LHCN-M2 (cell line): Measurements from ENCODE around the gene AATK. TPM values are rescaled to one million over a fixed set of nuclear protein-coding genes. Genes with fewer than 3 reads are reported as not detected.

Experiments
- DNase-seq: peaks from one replicate; pipeline ENCODE4 v3.0.0-alpha.2; 2012; ENCODE audit warnings: low read depth
- total RNA-seq: library from RNA; depleted of rRNA; stranded (reverse); fragments of >200 nt; gene quantifications from 2 replicates; pipeline ENCODE4 v1.2.3, GENCODE V29; 2014

AATK gene
- total RNA-seq, 1 experiment from 2014 or later: 0.23 TPM

GRCh38 chr17:81129289-81129688, 36.7 kb downstream of the AATK start:
- no peak for DNase-seq

- no peak for DNase-seq
These were observed 37.2 kb downstream of the AATK start for GRCh38 chr17:81128774-81129173.

DNA sequence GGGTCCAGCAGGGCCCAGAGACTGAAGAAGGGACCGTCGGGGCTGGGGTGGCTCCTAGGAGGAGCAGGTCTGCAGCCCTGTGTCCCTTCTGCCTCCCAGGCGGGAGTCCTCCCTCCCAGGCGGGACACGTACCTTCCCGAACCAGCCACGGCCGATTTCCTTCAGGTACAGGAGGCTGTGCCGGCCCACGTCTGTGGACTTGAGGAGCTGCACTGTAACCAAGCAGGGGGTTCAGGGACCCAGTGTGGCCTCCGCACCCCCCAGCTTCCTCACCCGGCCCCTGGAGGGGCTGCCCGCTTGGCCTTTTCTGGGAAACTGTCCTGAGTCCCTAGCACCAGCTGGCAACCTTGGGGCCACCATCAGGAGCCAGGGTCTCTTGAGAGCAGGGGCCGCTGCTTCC, 37.7 kb downstream of the AATK start:
- no peak for DNase-seq

GRCh38 chr17:81127526-81128177, 38.4 kb downstream of the AATK start:
- no peak for DNase-seq

DNA sequence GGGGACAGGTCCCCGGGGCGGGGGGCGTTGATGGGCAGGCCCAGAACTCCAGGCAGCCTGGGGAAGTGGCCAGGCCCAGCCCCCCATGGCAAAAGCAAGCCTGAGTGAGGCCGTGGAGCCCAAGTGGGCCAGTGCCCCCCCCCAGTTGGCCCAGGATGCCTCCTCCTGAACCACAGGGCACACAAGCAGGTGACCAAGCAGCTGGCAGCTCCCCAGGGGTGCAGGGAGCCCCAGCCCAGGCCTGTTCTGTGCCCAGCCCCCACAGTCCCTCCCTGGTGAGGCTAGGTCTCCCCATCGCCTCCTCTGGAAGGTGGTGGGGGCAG, 38.9 kb downstream of the AATK start:
- no peak for DNase-seq

- no peak for DNase-seq
These were observed 39.5 kb downstream of the AATK start for GRCh38 chr17:81126281-81127132.

- peak; percentile 83 for DNase-seq
These were observed 40.4 kb downstream of the AATK start for GRCh38 chr17:81125573-81126081.

- DNase-seq: no peak
These were observed 41.6 kb downstream of the AATK start for GRCh38 chr17:81124377-81124776.

DNA sequence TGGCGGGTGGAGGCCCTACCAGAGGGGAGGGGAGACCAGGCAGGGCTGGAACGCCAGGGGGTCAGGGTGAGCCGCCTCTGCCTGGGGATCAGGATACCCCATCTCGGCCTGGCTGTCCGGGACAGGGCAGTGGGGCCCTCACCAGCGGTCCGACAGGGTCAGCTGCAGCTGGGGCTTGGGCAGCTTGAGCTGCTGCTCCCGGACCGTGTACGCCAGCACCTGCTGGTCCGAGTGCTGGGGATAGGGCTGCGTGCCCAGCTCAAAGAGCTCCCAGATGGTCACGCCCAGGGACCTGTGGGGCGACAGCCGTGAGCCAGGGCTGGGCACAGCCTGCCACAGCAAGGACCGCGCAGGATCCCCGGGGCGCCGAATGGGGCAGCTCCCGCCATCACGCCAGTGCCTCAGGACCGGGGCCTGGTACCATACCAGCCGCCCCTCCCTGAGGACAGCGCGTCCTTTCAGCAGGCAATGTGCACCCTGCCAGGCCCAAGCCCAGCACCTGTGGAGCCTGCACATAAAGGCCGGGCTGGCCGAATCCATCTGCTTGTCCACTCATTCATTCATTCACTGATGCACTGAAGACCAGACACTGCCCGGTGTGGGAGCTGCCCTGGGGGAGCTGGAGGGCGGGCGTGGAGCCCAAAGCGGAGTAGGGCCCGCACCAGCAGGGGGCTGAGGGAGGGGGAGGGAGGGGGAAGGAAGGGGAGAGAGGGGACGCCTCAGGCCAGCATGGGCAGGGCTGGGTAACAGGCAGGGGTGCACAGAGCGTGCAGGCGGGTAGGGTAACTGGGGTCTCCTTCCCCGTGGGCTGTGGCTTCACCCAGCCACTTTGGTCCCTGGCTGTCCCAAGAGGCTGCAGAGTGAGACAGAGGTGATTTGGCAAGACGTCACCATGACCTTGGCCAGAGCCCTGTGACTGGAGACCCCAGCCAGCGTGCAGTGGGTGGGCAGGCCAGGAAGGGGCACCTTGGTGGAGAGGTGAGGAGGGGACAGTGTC, 42.7 kb downstream of the AATK start:
- DNase-seq: no peak

DNA sequence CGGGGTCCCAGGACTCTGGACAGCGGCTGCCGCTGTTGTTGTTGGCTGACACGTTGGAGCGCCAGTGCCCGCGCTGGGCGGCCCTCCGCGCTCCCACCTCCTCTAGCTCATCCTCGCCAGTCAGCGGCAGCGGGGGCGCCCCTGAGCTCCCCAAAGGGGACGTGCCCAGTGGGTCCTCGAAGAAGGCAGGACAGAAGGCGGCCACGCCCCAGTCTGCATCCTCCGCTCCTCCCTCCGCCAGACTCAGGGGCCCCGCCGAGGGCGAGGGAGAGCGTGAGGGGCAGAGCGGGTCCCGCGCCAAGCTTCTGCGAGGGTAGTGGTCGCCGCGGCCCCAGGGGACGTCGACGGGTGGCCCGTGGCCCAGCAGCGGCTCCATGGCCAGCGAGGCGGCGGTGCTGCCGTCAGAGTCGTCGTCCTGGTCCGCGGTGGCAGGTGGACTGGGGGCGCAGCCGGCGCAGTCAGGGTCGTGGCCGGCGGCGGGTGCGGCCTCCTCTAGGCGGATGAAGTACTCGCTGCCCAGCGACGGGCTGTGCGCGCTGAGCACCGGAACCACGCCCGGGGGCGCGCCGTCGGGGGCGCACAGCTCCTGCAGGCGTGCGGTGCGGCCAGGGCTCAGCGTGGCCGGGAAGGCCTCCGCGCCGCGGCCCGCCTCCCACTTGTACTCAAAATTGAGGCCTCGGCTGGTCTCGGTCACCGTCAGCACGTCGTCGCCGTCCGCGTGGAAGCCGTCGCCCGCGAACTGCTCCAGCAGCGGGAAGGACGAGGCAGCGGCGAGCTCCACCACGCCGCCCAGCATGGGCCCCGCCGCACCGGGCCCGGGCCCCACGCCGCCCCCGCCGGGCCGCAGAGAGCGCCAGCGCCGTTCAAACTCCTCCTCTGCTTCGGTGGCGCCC, 43.9 kb downstream of the AATK start:
- DNase-seq: no peak

DNA sequence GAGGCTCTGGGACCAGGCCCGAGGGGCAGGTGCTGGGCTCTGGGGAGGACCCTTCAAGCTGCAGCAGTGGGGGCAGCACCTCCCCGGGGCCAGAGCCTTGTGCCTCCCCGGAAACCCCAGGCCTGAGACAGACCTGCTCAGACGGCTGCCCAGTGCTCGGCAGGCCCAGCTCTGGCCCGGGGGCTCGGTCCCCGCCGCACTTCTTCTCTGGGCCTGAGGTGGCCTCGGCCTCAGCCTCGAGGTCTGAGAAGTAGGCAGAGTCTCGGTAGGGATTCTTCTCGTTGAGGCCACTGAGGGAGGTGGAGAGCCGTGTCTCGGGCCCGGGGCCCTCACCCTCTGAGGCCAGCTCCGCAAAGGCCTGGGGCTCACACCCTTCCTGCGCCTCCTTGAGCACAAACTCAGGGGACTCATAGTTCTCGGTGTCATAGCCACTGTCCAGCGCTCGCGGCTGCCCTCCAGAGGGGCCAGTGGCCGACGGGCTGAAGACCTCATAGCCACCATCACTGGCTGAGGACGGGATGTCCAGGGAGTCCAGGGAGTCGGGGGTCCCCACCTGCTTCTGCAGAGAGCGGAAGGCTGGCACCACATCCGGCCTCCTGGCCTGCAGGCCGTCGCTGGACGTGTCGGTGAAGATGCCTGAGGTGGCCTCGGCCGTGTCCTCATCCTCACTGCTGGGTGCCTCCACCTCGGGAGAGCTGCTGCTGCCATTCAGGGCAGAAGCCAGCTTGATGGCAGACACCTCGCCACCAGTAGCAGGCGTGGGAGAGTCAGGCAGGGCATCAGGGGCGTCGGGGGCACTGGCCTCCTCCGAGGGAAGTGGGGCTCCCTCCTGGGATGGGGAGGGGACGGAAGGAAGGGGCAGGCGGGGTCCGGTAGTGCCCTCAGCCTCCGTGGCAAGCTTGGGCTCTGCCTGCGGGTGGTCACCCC, 45.1 kb downstream of the AATK start:
- no peak for DNase-seq

GRCh38 chr17:81120149-81120484, 45.9 kb downstream of the AATK start:
- DNase-seq: no peak

- DNase-seq: peak; percentile 61
These were observed 46.5 kb downstream of the AATK start for GRCh38 chr17:81119223-81120148.

- DNase-seq: no peak
These were observed 47.5 kb downstream of the AATK start for GRCh38 chr17:81118308-81119221.

DNA sequence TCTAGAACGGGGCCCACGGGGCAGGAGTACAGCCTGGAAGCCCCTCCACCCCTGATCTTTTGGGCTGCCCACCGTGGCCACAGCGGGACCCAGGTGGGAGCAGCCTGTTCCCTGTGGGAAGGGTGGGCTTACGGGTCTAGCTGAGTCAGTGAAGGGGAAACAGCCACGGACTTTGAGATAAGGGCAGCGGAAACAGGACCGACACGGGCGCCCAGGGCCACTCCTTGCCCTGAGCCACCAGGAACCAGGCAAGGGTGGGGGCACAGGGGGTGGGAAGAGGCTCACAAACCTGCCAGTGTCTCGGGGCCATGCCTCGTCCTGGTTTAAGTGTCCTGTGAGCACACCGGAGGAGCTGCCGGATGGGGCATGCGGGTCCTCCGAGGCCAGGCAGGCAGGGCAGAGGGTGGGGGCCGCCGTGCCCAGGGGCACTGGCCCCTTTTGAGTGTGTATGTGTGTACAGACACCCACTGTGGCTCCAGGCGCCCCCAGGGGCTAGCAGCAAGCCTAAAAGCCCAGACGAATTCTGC, 48.3 kb downstream of the AATK start:
- no peak for DNase-seq

DNA sequence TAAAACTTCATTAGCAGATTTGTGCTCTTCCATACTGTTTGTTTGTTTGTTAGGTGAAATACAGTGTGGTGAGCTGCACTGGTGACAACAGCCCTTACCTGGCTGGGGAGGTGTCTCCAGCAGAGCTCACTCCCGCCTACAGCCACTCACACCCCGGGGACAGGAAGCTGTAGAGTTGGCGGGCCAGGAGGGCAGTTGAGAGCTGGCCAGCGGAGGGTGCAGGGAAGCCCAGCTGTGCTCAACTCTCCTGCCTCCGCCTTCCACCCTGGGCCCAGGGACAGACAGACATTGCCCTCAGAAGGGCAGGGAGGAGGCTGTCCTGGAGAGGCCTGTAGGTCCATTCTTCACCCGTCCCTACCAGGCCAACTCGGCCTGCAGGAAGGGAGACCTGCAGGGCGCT, 49.3 kb downstream of the AATK start:
- DNase-seq: no peak

DNA sequence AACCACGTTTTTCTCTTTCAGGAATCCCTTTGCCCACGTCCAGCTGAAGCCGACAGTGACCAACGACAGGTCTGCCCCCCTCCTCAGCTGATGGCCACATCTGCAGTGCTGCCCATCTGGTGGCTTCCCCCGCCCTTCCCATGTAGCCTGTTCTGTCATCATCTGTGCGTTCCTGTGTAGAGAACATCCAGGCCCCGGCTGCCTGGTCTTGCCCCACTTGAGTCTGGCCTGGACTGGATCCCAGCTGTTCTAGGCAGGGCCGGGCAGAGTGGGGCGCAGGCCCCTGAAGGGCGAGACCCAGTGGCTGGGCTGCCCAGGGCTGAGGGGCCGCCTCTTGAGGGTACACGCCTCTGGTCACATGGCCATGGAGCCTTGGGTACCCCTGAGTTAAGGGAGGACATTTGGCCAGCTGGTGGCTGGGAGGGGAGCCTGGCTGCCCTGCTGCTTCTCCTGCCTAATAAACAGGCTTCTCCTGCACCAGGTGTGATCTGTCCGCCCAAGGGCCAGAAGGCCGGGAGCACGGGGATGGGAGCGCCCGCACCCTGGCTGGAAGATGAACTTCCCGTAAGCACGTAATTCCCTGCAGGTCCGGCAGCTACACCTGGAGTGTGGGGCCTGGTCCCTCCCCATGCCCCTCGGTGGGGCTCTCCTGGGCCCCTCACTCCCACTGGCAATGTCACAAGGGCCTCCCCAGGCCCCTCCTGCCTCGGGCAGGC, 50.1 kb downstream of the AATK start:
- DNase-seq: no peak
